SK-N-SH (cell line): Measurements from ENCODE around the gene MTG1. TPM values are rescaled to one million over a fixed set of nuclear protein-coding genes. Genes with fewer than 3 reads are reported as not detected.

ENCODE experiments used
- CTCF ChIA-PET: fragments of 300-600, 350-600 bp; formaldehyde crosslinking; extraction: SDS; loops from one replicate; lab custom pipeline; 2021; lab: Yijun Ruan, JAX
- POLR2A ChIA-PET: fragments of 350-600 bp; sonication (Branson Sonifier 250); formaldehyde crosslinking; extraction: SDS; loops from one replicate; lab custom pipeline; 2020; ENCODE audit warnings: antibody characterized with exemption, inconsistent platforms; lab: Yijun Ruan, JAX
- DNase-seq: peaks from one replicate; pipeline ENCODE4 v3.0.0; 2012
- H2AFZ ChIP-seq: fragments of 200-600 bp; sonication (generic); 2 replicates; pipeline ENCODE4 v1.8.1; 2016; ENCODE audit warnings: antibody characterized with exemption, mild to moderate bottlenecking, low read depth
- H3F3A ChIP-seq: fragments of 200-600 bp; sonication (generic); replicated peaks from 2 replicates; pipeline ENCODE3; 2016; ENCODE audit warnings: antibody characterized with exemption, mild to moderate bottlenecking; ENCODE audit not compliant: insufficient read depth
- H3K27ac ChIP-seq, 2 experiments: fragments of 200-500 bp in 1 of 2; fragments of 200-600 bp in 1 of 2; sonication (Bioruptor generic) in 1 of 2; sonication (generic), shearing (Covaris generic) in 1 of 2; 2 replicates each; pipeline versions ENCODE4 v1.5.1 to v1.6.1; 2014 to 2016; ENCODE audit warnings: low read depth in 2 of 2, inconsistent platforms in 1 of 2, low read length in 1 of 2, mild to moderate bottlenecking in 1 of 2, mixed read lengths in 1 of 2
- H3K27me3 ChIP-seq: fragments of 200-600 bp; sonication (generic), shearing (Covaris generic); 2 replicates; pipeline ENCODE4 v1.6.1; 2016; ENCODE audit warnings: mixed run types; ENCODE audit not compliant: insufficient read depth
- H3K36me3 ChIP-seq, 2 experiments: fragments of 200-500 bp in 1 of 2; fragments of 200-600 bp in 1 of 2; sonication (Bioruptor generic) in 1 of 2; sonication (generic) in 1 of 2; replicated peaks in 1 of 2; 2 replicates each; pipeline versions ENCODE3 to v1.5.1; 2014 to 2016; ENCODE audit warnings: low read length in 1 of 2, mild to moderate bottlenecking in 1 of 2; ENCODE audit not compliant: insufficient read depth in 2 of 2, control insufficient read depth in 1 of 2
- H3K4me1 ChIP-seq, 2 experiments: fragments of 200-500 bp in 1 of 2; fragments of 200-600 bp in 1 of 2; sonication (Bioruptor generic) in 1 of 2; sonication (generic), shearing (Covaris generic) in 1 of 2; 2 replicates each; pipeline versions ENCODE4 v1.5.1 to v1.6.1; 2014 to 2016; ENCODE audit warnings: low read depth in 1 of 2, low read length in 1 of 2, mixed run types in 1 of 2; ENCODE audit not compliant: insufficient read depth in 2 of 2, control insufficient read depth in 1 of 2
- H3K4me2 ChIP-seq: fragments of 200-600 bp; sonication (generic), shearing (Covaris generic); 2 replicates; pipeline ENCODE4 v1.6.1; 2017; ENCODE audit warnings: mixed run types
- H3K4me3 ChIP-seq, 2 experiments: fragments of 200-500 bp in 1 of 2; fragments of 200-600 bp in 1 of 2; sonication (Bioruptor generic) in 1 of 2; sonication (generic), shearing (Covaris generic) in 1 of 2; 2 replicates each; pipeline versions ENCODE4 v1.5.1 to v1.8.1; 2014 to 2016; ENCODE audit warnings: low read depth in 2 of 2, inconsistent platforms in 1 of 2, low read length in 1 of 2, mild to moderate bottlenecking in 1 of 2, mixed read lengths in 1 of 2, moderate library complexity in 1 of 2
- H3K79me2 ChIP-seq: fragments of 200-600 bp; sonication (generic); 2 replicates; pipeline ENCODE4 v1.8.1; 2017; ENCODE audit warnings: mild to moderate bottlenecking; ENCODE audit not compliant: insufficient read depth
- H3K9ac ChIP-seq: fragments of 200-600 bp; sonication (generic); 2 replicates; pipeline ENCODE4 v1.6.1; 2017; ENCODE audit warnings: mixed run types
- H3K9me2 ChIP-seq: fragments of 200-600 bp; sonication (generic); 2 replicates; pipeline ENCODE4 v1.6.1; 2017; ENCODE audit warnings: mixed run types
- H3K9me3 ChIP-seq: fragments of 200-600 bp; sonication (generic); 2 replicates; pipeline ENCODE4 v1.6.1; 2017; ENCODE audit warnings: mixed run types, mild to moderate bottlenecking, moderate library complexity
- H4K20me1 ChIP-seq: fragments of 200-600 bp; sonication (generic); 2 replicates; pipeline ENCODE4 v1.6.1; 2017; ENCODE audit warnings: mild to moderate bottlenecking, mixed run types; ENCODE audit not compliant: insufficient read depth
- EP300 ChIP-seq, 2 experiments: IDR thresholded peaks; 2 replicates each; pipeline versions ENCODE4 v1.4.0 to v1.6.1; 2012; ENCODE audit warnings: borderline replicate concordance in 1 of 2, low read depth in 1 of 2, low read length in 1 of 2
- FOXJ3 ChIP-seq: sonication (generic); formaldehyde crosslinking; IDR thresholded peaks from 2 replicates; pipeline ENCODE4 v1.5.1; 2020; ENCODE audit warnings: mild to moderate bottlenecking, missing genetic modification reagents
- GABPA ChIP-seq: IDR thresholded peaks from 2 replicates; pipeline ENCODE4 v1.4.0; 2012; ENCODE audit warnings: low read depth, mild to moderate bottlenecking
- MEF2A ChIP-seq: IDR thresholded peaks from 2 replicates; pipeline ENCODE4 v1.4.0; 2012; ENCODE audit warnings: low read depth, borderline replicate concordance
- NFIC ChIP-seq: IDR thresholded peaks from 2 replicates; pipeline ENCODE4 v1.4.0; 2012; ENCODE audit warnings: borderline replicate concordance
- RAD21 ChIP-seq: IDR thresholded peaks from 2 replicates; pipeline ENCODE4 v1.6.1; 2012; ENCODE audit warnings: mild to moderate bottlenecking, low read length
- SIN3A ChIP-seq: IDR thresholded peaks from 2 replicates; pipeline ENCODE4 v1.6.1; 2012; ENCODE audit warnings: low read depth, mild to moderate bottlenecking, low read length, moderate library complexity, borderline replicate concordance
- SMC3 ChIP-seq: IDR thresholded peaks from 2 replicates; pipeline ENCODE4 v1.6.1; 2012; ENCODE audit warnings: low read depth, low read length, improper control_type of control experiment
- TEAD4 ChIP-seq: IDR thresholded peaks from 2 replicates; pipeline ENCODE4 v1.4.0; 2012; ENCODE audit warnings: mild to moderate bottlenecking, borderline replicate concordance; ENCODE audit not compliant: insufficient read depth
- YY1 ChIP-seq: IDR thresholded peaks from 2 replicates; pipeline ENCODE4 v1.4.0; 2012; ENCODE audit warnings: low read depth, mild to moderate bottlenecking
- WGBS: methylation state at CpG from one replicate; pipeline ENCODE4 v1.1.6; 2017; ENCODE audit warnings: low lambda C conversion rate; 5-methylcytosine and 5-hydroxymethylcytosine counted together
- polyA plus RNA-seq, 3 experiments: library from polyadenylated mRNA; depleted of rRNA; stranded (reverse); fragments of >200 nt; gene quantifications; 2 replicates each; pipeline ENCODE4 v1.2.3, GENCODE V29; 2012
- TF ChIP-seq, protein P1 (sequence below): IDR thresholded peaks from 2 replicates; pipeline ENCODE4 v1.6.1; 2012; ENCODE audit warnings: mild to moderate bottlenecking, low read depth, low read length, moderate library complexity
- TF ChIP-seq, protein P2 (sequence below): fragments of 150-350 bp; IDR thresholded peaks from 2 replicates; pipeline ENCODE4 v1.6.1; 2017; ENCODE audit warnings: antibody characterized with exemption, low read length, low read depth, borderline replicate concordance
- TF ChIP-seq, protein P3 (sequence below): fragments of 200-600 bp; sonication (generic); IDR thresholded peaks from 2 replicates; pipeline ENCODE4 v1.6.1; 2017; ENCODE audit warnings: antibody characterized with exemption, mild to moderate bottlenecking, moderate library complexity
- TF ChIP-seq, protein P4 (sequence below): IDR thresholded peaks from 2 replicates; pipeline ENCODE4 v1.4.0; 2012; ENCODE audit warnings: low read depth, borderline replicate concordance

The MTG1 gene
- polyA plus RNA-seq, 1 of the 3 experiments (the other 2 are of a cell fraction) = 86.4 TPM

DNA sequence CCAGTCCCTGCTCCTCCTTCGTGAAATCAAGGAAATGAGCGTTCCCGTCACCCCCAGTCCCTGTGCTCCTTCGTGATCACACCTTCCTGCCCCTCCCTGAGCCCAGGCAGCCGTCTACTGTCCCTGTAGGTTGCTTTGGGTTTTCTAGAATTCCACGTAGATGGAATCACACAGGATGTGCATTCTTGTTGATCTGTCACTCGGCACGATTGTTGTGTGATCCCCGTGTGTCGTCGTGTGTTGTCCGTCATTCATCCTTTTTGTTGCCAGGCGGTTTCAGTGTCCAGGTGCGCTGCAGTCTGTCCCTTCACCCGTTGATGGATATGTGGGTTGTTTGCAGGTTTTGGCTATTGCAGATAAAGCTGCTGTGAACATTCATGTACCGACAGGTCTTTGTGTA lies 9.4 kb downstream of the MTG1 start:
- no peaks in the 10 kb centered on the region for H3K9me3 ChIP-seq
- H3K9me2 ChIP-seq = no peaks in the 10 kb centered on the region
- no peak for DNase-seq
- H3K4me2 ChIP-seq = no peak overlapping the region
- H3K27me3 ChIP-seq = no peaks in the 10 kb centered on the region
- CTCF ChIA-PET = no interaction called here
- peaks cover 48% of the 10 kb centered on the region for H3K79me2 ChIP-seq
- TF ChIP-seq MEF2A = no peak
- TF ChIP-seq, protein P1, sequence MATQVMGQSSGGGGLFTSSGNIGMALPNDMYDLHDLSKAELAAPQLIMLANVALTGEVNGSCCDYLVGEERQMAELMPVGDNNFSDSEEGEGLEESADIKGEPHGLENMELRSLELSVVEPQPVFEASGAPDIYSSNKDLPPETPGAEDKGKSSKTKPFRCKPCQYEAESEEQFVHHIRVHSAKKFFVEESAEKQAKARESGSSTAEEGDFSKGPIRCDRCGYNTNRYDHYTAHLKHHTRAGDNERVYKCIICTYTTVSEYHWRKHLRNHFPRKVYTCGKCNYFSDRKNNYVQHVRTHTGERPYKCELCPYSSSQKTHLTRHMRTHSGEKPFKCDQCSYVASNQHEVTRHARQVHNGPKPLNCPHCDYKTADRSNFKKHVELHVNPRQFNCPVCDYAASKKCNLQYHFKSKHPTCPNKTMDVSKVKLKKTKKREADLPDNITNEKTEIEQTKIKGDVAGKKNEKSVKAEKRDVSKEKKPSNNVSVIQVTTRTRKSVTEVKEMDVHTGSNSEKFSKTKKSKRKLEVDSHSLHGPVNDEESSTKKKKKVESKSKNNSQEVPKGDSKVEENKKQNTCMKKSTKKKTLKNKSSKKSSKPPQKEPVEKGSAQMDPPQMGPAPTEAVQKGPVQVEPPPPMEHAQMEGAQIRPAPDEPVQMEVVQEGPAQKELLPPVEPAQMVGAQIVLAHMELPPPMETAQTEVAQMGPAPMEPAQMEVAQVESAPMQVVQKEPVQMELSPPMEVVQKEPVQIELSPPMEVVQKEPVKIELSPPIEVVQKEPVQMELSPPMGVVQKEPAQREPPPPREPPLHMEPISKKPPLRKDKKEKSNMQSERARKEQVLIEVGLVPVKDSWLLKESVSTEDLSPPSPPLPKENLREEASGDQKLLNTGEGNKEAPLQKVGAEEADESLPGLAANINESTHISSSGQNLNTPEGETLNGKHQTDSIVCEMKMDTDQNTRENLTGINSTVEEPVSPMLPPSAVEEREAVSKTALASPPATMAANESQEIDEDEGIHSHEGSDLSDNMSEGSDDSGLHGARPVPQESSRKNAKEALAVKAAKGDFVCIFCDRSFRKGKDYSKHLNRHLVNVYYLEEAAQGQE = no peak
- TF ChIP-seq, protein P2, sequence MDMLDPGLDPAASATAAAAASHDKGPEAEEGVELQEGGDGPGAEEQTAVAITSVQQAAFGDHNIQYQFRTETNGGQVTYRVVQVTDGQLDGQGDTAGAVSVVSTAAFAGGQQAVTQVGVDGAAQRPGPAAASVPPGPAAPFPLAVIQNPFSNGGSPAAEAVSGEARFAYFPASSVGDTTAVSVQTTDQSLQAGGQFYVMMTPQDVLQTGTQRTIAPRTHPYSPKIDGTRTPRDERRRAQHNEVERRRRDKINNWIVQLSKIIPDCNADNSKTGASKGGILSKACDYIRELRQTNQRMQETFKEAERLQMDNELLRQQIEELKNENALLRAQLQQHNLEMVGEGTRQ = no peak
- TF ChIP-seq, protein P3, sequence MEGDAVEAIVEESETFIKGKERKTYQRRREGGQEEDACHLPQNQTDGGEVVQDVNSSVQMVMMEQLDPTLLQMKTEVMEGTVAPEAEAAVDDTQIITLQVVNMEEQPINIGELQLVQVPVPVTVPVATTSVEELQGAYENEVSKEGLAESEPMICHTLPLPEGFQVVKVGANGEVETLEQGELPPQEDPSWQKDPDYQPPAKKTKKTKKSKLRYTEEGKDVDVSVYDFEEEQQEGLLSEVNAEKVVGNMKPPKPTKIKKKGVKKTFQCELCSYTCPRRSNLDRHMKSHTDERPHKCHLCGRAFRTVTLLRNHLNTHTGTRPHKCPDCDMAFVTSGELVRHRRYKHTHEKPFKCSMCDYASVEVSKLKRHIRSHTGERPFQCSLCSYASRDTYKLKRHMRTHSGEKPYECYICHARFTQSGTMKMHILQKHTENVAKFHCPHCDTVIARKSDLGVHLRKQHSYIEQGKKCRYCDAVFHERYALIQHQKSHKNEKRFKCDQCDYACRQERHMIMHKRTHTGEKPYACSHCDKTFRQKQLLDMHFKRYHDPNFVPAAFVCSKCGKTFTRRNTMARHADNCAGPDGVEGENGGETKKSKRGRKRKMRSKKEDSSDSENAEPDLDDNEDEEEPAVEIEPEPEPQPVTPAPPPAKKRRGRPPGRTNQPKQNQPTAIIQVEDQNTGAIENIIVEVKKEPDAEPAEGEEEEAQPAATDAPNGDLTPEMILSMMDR = no peak
- TF ChIP-seq, protein P4, sequence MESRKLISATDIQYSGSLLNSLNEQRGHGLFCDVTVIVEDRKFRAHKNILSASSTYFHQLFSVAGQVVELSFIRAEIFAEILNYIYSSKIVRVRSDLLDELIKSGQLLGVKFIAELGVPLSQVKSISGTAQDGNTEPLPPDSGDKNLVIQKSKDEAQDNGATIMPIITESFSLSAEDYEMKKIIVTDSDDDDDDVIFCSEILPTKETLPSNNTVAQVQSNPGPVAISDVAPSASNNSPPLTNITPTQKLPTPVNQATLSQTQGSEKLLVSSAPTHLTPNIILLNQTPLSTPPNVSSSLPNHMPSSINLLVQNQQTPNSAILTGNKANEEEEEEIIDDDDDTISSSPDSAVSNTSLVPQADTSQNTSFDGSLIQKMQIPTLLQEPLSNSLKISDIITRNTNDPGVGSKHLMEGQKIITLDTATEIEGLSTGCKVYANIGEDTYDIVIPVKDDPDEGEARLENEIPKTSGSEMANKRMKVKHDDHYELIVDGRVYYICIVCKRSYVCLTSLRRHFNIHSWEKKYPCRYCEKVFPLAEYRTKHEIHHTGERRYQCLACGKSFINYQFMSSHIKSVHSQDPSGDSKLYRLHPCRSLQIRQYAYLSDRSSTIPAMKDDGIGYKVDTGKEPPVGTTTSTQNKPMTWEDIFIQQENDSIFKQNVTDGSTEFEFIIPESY = no peak
- no peak for TF ChIP-seq NFIC
- TF ChIP-seq SIN3A = no peak
- no peak for TF ChIP-seq EP300 (IDR thresholded peaks at IDR 0.05; ENCODE audit: borderline replicate concordance in 1 of 2, low read depth in 1 of 2, low read length in 1 of 2)
- no peak for TF ChIP-seq GABPA
- no peak for TF ChIP-seq SMC3
- no peak for TF ChIP-seq YY1
- no peak for TF ChIP-seq TEAD4
- TF ChIP-seq RAD21 = no peak
- TF ChIP-seq FOXJ3 (CRISPR knock-in tag) = no peak
- peaks cover 18% of the 10 kb centered on the region for H3F3A ChIP-seq
- H3K4me3 ChIP-seq = no peak overlapping the region
- H2AFZ ChIP-seq = no peak overlapping the region
- H3K27ac ChIP-seq = no peak overlapping the region
- peaks cover 33 to 56% of the 10 kb centered on the region in 2 experiments for H3K36me3 ChIP-seq
- H3K4me1 ChIP-seq = peaks cover 0 to 12% of the 10 kb centered on the region in 2 experiments; a peak in 3 of 4 replicates
- WGBS = 87% methylated on average over 16 of the region's 16 CpGs
- peaks cover 13% of the 10 kb centered on the region; the same call in 1 of the 2 replicates for H4K20me1 ChIP-seq
- POLR2A ChIA-PET = no interaction called here
- H3K9ac ChIP-seq = no peak overlapping the region
